ENCODE data around the gene ISLR2.
A peak's percentile ranks its signal among the peaks of the same experiment; 100 is the strongest.

Gene ISLR2

DNA sequence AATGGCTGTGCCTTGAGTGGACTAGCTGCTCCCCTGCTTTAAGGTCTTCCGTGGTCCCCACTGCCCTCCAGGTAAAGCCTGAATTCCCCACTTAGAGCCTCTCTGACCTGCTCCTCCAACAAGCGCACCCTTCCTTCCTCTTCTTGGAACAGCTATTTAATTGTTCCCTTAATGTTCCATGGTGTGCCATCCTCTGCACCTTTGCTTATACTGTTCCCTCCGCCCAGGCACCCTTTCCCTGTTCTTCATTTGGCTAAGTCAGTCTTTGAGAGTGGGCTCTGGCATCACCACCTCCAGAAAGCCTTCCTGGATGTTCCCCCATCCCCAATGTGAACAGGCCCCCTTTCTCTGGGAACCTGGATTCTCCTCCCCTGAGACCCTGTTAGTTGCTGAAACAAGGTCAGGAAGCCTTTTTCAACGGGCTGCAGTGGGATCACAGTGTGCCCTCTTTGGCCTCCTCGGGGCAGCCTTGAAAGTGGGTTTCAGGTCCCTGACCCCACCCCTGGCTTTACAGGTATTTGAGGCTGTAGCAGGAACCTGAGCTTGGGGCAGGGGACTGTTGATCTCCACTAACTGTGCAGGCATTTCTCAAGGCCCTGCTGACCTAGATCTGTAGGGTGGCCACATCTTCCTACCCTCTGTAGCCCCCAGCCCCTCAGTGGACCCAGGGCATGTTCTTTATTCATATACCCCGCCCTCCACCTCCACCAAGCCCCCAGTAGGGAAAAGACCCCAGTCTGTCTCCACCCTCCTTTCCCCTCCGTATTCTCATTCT is 48.1 kb downstream of the ISLR2 start:
- no peak for DNase-seq (ENCODE audit: low spot score)

- DNase-seq (ENCODE audit: low spot score), result peak; percentile 97
These were observed 48.9 kb downstream of the ISLR2 start for GRCh38 chr15:74179101-74179841.

DNA sequence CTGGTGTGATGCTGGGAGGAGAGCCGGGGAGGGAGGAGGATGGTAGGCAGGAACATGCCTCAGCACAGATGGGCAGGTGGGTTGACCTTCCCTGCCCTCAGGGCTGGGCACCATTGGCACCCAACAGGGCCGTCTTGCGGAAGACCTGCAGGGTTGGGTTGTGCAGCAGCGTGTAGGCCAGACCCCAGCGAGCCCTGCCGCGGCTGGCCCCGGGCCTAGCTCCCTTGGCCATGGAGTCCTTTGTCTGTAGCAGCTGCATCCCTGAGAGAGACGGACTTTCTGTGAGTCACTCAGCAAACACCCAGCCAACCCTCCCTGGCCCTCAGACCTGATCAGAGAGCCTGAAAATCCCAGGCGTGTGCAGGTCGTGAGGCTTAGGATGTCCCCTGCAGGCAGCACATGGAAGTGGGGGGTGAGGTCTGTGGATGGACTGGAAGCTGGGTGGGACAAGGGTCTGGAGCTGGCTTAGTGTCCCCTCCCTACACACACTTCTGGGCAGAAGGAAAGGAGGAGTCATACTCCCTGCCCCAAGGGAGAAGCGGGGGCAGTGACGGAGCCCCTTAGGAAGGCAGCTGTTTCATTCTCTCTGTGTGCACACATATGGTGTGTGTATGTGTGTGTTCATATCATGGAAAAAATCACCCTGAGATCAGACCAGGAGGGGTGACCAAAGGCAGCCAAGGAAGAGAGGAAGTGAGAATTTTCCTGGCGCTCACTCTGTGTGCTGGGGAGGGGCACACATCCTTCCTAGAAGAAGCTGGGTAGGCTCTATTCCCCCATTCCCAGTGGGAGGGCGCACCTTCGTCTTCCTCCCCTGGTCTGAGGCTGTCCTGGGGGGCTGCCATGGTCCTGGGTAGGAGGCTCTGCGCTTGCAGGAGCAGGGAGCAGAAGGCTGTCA is 49.8 kb downstream of the ISLR2 start:
- DNase-seq (ENCODE audit: low spot score), result peak; percentile 66

DNA sequence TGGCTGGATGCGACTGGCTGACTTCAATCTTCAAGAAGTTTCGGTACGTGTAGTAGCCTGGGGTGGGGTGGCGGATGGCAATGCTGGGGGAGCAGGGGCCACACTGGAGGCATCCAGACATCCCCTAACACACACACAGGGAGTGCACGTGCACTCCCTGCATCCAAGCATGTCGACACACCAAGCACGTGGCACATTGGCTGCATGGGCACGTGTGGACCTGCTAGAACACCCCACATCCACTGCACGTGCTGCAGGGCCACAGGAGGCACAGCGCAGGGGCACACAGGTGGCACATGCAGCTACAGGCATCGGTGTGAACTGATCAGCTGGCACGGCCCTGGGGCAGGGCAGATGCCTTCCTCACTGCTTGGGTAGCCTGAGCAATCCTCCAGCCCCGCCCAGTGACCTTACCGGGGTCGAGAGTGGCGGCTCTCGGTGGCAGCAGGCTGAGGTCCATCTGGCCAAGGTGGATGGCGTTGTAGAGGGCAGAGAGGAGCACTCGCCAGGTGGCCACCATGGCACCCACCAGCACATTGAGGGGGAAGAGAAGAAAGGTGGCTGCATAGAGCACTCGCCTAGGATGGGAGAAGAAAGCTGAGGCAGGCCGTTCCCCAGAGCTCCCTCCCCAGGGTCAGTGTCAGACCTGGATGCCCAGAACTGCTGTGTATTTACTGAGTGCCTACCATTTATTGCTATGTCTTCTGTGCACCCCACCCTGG is 50.7 kb downstream of the ISLR2 start:
- no peak for DNase-seq (ENCODE audit: low spot score)

DNA sequence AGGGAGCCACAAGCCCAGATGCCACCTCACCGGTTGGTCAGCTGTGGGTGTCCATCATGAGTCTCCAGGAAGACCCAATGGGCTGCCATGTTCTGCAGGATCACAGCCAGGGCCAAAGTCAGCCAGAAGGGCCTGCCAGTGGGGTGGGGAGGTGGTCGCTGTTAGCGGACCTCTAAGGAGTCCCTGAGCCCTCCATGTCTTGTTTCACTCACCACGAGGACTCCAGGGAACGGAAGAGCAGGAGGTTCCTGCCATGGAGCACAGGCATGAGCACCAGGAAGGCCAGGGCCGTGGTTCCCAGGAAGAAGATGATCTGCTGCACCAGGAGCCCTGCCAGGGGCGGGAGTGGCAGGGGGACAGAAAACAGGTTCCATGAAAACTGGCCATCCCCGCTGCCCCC is 51.7 kb downstream of the ISLR2 start:
- no peak for DNase-seq (ENCODE audit: low spot score)

GRCh38 chr15:74184582-74185091 is 54.3 kb downstream of the ISLR2 start:
- DNase-seq (ENCODE audit: low spot score), result no peak

DNA sequence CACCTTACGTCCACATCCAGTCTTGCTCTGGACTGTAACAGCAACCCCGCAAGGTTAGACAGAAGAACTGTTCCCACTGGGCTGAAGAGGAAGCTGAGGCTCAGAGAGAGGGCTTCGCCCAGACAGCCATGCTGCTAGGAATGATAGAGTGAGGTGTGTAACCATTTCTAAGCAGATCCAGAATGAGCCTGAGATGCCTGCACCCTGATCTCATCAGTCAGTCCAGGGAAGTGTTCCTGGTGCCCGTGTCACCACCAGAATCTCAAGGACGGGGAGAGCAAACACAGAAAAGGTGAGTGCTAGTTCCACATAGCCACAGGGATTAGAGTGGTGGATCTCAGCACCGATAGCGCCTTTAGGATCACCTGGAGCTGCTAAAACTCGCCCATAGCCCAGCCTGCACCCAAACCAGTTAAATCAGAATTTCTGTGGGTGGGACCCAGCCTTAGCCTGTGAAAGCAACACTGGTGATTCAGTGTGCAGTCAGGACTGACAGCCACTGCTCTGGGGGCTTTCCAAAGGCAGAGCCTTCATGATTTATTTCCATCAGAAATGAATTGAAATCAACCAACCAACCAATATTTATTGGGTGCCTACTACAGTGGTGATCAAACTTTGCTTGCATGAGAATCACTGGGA is 55.4 kb downstream of the ISLR2 start:
- no peak for DNase-seq (ENCODE audit: low spot score)

Data from AG08395 (cell line).